Left renal cortex interstitium (tissue), 4 donors: Measurements from ENCODE around the gene SMARCA2. TPM values are rescaled to one million over a fixed set of nuclear protein-coding genes. Genes with fewer than 3 reads are reported as not detected.

Source experiments
- DNase-seq, 4 donors: peaks; one replicate each; pipeline ENCODE4 v3.0.0-alpha.2; 2013; ENCODE audit warnings: low read depth in 4 of 4, low spot score in 2 of 4, missing footprints in 1 of 4
- polyA plus RNA-seq, 4 donors: library from polyadenylated mRNA; unstranded; fragments of 120-200 nt; gene quantifications; one replicate each; pipeline ENCODE4 v1.2.1, GENCODE V29; 2013; ENCODE audit not compliant: insufficient read length in 4 of 4

Gene SMARCA2
- polyA plus RNA-seq, 4 donors, result 89.4 to 162 (median 117) TPM

GRCh38 chr9:2039294-2040180 lies 24.4 kb downstream of the SMARCA2 start:
- DNase-seq, result no peak

- DNase-seq, result no peak
Observed at GRCh38 chr9:2040828-2041227, 25.7 kb downstream of the SMARCA2 start.

DNA sequence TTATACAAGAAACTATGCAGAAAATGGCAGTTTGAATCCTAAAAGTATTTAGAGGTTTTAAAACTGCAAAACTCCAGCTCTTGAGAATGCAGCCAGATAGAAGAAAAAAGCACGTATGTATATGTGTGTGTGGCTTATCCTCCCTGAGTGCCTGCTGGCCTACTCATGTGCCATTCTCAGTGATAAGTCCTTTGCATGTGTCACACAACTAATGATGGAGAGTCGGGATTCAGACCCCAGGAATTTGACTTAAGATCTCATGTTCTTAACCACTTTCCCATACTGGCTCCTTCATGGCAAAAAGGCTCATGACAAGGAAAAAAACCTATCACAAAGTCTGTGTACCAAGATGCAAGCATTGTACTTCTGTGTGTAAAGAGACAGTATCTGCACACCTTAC lies 26.6 kb downstream of the SMARCA2 start:
- DNase-seq, result no peak

DNA sequence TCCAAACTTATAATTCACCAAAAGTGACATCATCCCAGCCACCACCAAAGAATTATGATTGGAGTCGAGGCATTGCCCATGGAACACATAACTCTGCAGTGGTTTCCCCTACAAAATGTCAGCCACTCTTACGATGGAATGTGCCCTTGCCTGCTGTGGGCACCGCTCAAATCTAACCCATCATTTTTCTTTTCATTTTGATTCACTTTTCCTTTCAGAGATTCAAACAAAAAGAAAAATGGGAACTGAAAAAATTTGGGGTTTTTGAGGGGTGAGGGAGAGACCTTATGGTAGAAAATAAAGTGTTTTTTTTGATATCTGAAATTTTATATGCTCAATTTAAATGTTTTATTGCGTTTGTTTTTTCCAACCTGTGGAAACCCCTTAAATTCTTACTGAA lies 28.1 kb downstream of the SMARCA2 start:
- no peak for DNase-seq

GRCh38 chr9:2043881-2044462 lies 28.8 kb downstream of the SMARCA2 start:
- DNase-seq, result no peak

DNA sequence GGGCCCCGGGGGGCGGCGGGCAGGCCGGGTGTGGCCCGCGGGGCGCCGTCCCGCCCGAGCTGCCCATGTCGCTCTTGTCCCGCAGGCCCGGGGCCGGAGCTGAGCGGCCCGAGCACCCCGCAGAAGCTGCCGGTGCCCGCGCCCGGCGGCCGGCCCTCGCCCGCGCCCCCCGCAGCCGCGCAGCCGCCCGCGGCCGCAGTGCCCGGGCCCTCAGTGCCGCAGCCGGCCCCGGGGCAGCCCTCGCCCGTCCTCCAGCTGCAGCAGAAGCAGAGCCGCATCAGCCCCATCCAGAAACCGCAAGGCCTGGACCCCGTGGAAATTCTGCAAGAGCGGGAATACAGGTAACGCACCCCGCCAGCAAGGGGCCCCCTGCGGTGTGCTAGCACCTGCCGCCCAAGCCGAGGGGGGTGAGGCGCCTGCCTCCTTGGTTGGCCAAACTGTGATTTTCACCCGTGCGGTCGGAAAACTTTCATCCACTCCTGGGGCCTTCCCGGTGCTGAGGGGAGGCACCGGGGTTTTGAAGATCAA lies 32.1 kb downstream of the SMARCA2 start:
- DNase-seq, result no peak

DNA sequence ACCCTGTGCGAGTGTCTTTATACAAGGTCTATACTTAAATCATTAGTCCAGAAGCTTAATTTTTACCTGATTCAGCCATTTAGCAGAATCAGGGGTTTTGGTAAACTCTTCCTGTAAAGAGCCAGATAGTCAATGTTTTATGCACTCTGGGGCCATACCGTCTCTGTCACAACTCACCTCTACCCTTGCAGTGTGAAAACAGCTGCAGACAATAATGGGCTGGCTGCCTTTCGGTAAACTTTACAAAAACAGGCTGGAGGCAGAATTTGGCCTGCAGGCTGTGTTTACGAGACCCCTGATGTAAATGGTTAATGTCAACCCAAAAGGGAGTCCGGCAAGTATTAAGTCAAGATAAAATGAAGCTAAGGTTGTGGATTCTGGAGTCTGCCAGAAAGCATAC lies 32.8 kb downstream of the SMARCA2 start:
- no peak for DNase-seq

GRCh38 chr9:2050236-2050635 lies 35.1 kb downstream of the SMARCA2 start:
- DNase-seq, result no peak

GRCh38 chr9:2053883-2054845 lies 39.0 kb downstream of the SMARCA2 start:
- no peak for DNase-seq

GRCh38 chr9:2055203-2055658 lies 40.1 kb downstream of the SMARCA2 start:
- no peak for DNase-seq

GRCh38 chr9:2059274-2059929 lies 44.3 kb downstream of the SMARCA2 start:
- DNase-seq, result no peak

- no peak for DNase-seq
Observed at GRCh38 chr9:2060424-2060823, 45.3 kb downstream of the SMARCA2 start.

DNA sequence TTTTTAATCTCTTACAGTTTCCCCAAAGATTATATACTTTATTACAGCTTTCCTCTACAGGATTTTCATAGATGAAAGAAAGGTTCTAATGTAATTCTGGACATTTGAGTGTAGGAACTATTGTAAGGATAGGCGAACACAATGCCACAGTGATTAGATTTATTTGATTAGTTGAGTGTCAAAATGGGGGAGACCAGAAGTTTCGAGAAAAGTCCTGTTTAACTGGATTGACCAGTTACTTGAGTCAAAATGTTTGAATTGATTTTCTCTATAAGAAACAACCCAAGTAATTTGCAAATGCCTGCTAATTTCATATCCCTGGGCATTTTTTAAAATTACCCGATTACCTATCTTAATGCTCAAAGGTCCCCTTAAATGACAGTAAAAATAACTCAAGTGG lies 50.6 kb downstream of the SMARCA2 start:
- DNase-seq, result no peak

DNA sequence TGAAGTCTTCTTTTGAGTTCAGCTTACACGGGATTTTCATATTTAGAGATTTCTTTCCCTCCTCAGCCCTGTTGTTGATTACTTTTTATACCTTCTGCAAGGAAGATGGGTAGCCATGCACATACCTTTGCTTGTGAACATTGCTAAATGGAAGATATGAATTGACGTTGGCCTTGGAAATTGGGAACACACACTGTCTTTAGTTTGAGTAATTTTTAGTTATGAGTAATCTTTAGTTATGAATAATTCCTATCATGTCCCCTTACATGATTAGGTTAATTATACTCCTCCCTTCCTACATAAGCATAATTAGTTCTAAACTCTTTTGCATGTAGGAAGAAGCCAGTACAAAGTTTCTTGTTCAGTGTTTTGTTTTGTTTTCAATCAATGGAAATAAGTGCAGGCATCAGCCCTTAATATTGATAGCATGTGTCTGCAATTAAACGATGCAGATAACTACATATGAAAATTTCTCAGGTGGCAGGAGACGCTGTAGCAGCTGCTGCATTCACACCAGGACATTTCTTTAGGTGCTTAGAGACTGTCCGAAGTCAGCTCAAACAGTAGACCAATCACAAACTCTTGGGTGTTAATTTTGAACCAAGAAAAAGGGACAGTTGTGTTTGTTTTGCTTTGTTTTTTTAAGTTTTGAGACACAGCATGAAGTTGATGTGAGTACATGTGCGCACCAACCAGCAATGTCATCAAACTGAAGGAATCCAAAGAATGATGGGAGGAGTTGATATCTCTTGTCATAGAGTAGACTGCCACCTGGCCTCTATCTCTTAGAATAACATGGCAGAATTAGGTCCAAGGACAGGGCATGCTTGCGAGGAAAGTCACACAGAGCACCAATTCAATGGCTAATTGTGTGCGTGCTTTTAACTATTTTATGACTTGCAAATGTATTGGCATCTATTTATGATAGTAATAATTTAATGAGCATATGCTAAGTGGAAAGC lies 51.4 kb downstream of the SMARCA2 start:
- no peak for DNase-seq

DNA sequence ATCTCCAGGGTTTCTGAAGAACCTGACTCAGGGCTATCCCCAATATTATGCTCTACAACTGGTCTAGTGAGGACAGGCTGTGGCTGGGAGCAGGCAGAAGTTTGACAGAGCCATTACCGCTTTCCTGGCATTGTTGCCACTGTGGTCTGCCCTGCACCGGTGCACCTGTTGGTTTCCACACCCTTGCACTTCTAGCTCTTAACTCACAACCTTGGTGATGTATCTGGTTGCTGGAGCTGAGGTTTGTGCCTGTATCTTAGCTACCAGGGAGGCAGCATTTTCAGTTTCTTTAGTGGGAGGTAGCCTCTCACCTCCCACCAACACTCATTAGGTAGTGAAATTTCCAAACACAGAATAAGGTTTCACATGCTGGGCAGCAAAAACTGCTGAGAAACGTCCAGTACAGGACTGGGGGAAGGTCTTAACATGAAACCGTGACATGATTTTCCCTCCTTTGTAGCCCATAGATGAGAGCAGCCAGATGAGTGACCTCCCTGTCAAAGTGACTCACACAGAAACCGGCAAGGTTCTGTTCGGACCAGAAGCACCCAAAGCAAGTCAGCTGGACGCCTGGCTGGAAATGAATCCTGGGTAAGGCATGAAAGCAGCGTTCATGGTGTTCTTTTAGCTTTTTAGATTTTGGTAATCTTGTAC lies 57.7 kb downstream of the SMARCA2 start:
- no peak for DNase-seq

DNA sequence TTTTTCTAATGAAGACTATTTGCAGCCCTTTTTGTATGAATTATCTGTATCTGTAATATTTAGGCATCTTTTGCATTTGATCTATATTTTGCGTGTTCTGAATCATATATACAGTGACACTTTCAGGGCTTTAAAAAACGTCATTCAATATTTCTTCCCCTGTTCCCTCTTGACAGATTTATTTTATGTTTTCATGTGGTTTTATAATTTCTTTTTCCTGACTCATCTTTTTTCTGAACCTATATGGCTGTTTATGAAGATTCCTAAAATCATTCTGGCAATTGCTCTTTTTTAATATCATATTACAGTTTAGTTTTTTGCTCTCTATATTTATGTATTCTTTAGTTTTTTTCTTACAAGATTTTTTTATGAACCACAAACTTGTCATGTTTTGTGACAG lies 67.6 kb downstream of the SMARCA2 start:
- no peak for DNase-seq

GRCh38 chr9:2083479-2083878 lies 68.3 kb downstream of the SMARCA2 start:
- DNase-seq, result no peak

GRCh38 chr9:2085716-2086115 lies 70.6 kb downstream of the SMARCA2 start:
- no peak for DNase-seq

GRCh38 chr9:2086116-2086515 lies 71.0 kb downstream of the SMARCA2 start:
- DNase-seq, result no peak
